ENCODE results near the gene CERS1. TPM values are rescaled to one million over a fixed set of nuclear protein-coding genes. Genes with fewer than 3 reads are reported as not detected.

CERS1 gene
- polyA plus RNA-seq, 3 donors, result not detected

- intact Hi-C loops (cut with micrococcal nuclease), result no loop called here
- H3K9me3 Mint-ChIP-seq, result peaks cover 0 to 5% (median 1%) of the 10 kb centered on the region in 7 donors
- Histone ChIP-seq H2AFZ (ENCODE audit: insufficient read depth, low read depth, low read length, poor library complexity, severe bottlenecking) (no peak overlapping the region), H3K9ac (ENCODE audit: insufficient read depth, low read length, poor library complexity, severe bottlenecking) (no peak overlapping the region), H4K20me1 (ENCODE audit: insufficient read depth, low read length) (peaks cover 49% of the 10 kb centered on the region), H3K9me3 (replicated peaks in 1 of 2; ENCODE audit: control insufficient read depth in 1 of 2, insufficient read depth in 1 of 2, low read length in 2 of 2) (no peaks in the 10 kb centered on the region), H3K27me3 (ENCODE audit: control insufficient read depth in 2 of 2, insufficient read depth in 2 of 2, low read length in 2 of 2) (peaks cover 0 to 24% of the 10 kb centered on the region in 2 donors), H3K4me3 (replicated peaks in 1 of 3; ENCODE audit: low read depth in 2 of 3, low read length in 3 of 3) (no peak overlapping the region), H3K79me2 (ENCODE audit: insufficient read depth, low read length) (no peaks in the 10 kb centered on the region), H3K4me2 (replicated peaks; ENCODE audit: extremely low read depth, low read length, poor library complexity, severe bottlenecking) (no peak overlapping the region), H3K27ac (ENCODE audit: low read depth in 1 of 2, low read length in 2 of 2) (no peak overlapping the region), H3K36me3 (replicated peaks in 1 of 2; ENCODE audit: control insufficient read depth in 1 of 2, insufficient read depth in 2 of 2, low read length in 2 of 2) (peaks cover 33 to 41% of the 10 kb centered on the region in 2 donors), H3K4me1 (ENCODE audit: control insufficient read depth in 1 of 2, insufficient read depth in 2 of 2, low read length in 2 of 2) (peaks cover 6 to 7% of the 10 kb centered on the region in 2 donors)
- TF ChIP-seq CTCF (IDR thresholded peaks at IDR 0.05), result no peak
- H3K27me3 Mint-ChIP-seq (ENCODE audit: low read depth in 3 of 3), result peaks cover 31 to 44% (median 33%) of the 10 kb centered on the region in 3 donors
- WGBS (ENCODE audit: insufficient coverage), result 29% methylated on average over 58 of the region's 71 CpGs
- peaks cover 4% of the 10 kb centered on the region for H3K4me1 Mint-ChIP-seq
- H3K36me3 Mint-ChIP-seq, result peaks cover 42 to 43% of the 10 kb centered on the region in 2 donors
- no peak overlapping the region for H3K27ac Mint-ChIP-seq
- DNase-seq, result no peak
- H3K4me3 Mint-ChIP-seq, result peak overlapping the region in 1 of 2 donors; percentile 11
Observed at GRCh38 chr19:18869023-18869618, 26.8 kb downstream of the CERS1 start.

GRCh38 chr19:18868380-18869022 is 27.5 kb downstream of the CERS1 start:
- Histone ChIP-seq H3K27ac (ENCODE audit: low read depth in 1 of 2, low read length in 2 of 2) (no peak overlapping the region), H3K27me3 (ENCODE audit: control insufficient read depth in 2 of 2, insufficient read depth in 2 of 2, low read length in 2 of 2) (peaks cover 0 to 24% of the 10 kb centered on the region in 2 donors), H3K9me3 (replicated peaks in 1 of 2; ENCODE audit: control insufficient read depth in 1 of 2, insufficient read depth in 1 of 2, low read length in 2 of 2) (no peaks in the 10 kb centered on the region), H3K4me1 (ENCODE audit: control insufficient read depth in 1 of 2, insufficient read depth in 2 of 2, low read length in 2 of 2) (peaks cover 6 to 7% of the 10 kb centered on the region in 2 donors), H4K20me1 (ENCODE audit: insufficient read depth, low read length) (peaks cover 55% of the 10 kb centered on the region), H3K4me2 (replicated peaks; ENCODE audit: extremely low read depth, low read length, poor library complexity, severe bottlenecking) (no peak overlapping the region), H2AFZ (ENCODE audit: insufficient read depth, low read depth, low read length, poor library complexity, severe bottlenecking) (no peak overlapping the region), H3K79me2 (ENCODE audit: insufficient read depth, low read length) (no peaks in the 10 kb centered on the region), H3K9ac (ENCODE audit: insufficient read depth, low read length, poor library complexity, severe bottlenecking) (no peak overlapping the region), H3K36me3 (replicated peaks in 1 of 2; ENCODE audit: control insufficient read depth in 1 of 2, insufficient read depth in 2 of 2, low read length in 2 of 2) (peaks cover 39 to 47% of the 10 kb centered on the region in 2 donors), H3K4me3 (replicated peaks in 1 of 3; ENCODE audit: low read depth in 2 of 3, low read length in 3 of 3) (no peak overlapping the region)
- Mint-ChIP-seq H3K4me1 (peaks cover 4% of the 10 kb centered on the region), H3K36me3 (peaks cover 48 to 49% of the 10 kb centered on the region in 2 donors), H3K27ac (no peak overlapping the region), H3K4me3 (peak overlapping the region in 1 of 2 donors; percentile 42), H3K27me3 (ENCODE audit: low read depth in 3 of 3) (peaks cover 31 to 43% (median 33%) of the 10 kb centered on the region in 3 donors), H3K9me3 (peaks cover 0 to 5% (median 1%) of the 10 kb centered on the region in 7 donors)
- WGBS (ENCODE audit: insufficient coverage), result 72% methylated on average over 70 of the region's 77 CpGs
- DNase-seq, result no peak
- TF ChIP-seq CTCF (IDR thresholded peaks at IDR 0.05), result no peak
- intact Hi-C loops (cut with micrococcal nuclease), result no loop called here

Data from CD14-positive monocyte (primary cell).